Tibial nerve (tissue), 4 donors: ENCODE measurements around the gene DBR1.

Experiments
- EP300 ChIP-seq, 2 donors: sonication (generic); formaldehyde crosslinking; IDR thresholded peaks; one replicate each; pipeline ENCODE4 v1.6.1; 2017; ENCODE audit warnings: antibody characterized with exemption in 2 of 2, mild to moderate bottlenecking in 1 of 2
- POLR2A ChIP-seq, 2 donors: fragments of 450-650 bp; IDR thresholded peaks; one replicate each; pipeline ENCODE4 v1.6.1; 2017; ENCODE audit warnings: antibody characterized with exemption in 2 of 2, mild to moderate bottlenecking in 2 of 2, moderate library complexity in 2 of 2
- TF ChIP-seq, protein P1 (sequence below), 5 experiments: fragments of 200-600 bp in 3 of 5; fragments of 450-650 bp in 2 of 5; sonication (generic) in 3 of 5; IDR thresholded peaks; one replicate each; pipeline ENCODE4 v1.5.1; 2016 to 2019; ENCODE audit warnings: antibody characterized with exemption in 5 of 5, mild to moderate bottlenecking in 3 of 5, moderate library complexity in 2 of 5

DNA sequence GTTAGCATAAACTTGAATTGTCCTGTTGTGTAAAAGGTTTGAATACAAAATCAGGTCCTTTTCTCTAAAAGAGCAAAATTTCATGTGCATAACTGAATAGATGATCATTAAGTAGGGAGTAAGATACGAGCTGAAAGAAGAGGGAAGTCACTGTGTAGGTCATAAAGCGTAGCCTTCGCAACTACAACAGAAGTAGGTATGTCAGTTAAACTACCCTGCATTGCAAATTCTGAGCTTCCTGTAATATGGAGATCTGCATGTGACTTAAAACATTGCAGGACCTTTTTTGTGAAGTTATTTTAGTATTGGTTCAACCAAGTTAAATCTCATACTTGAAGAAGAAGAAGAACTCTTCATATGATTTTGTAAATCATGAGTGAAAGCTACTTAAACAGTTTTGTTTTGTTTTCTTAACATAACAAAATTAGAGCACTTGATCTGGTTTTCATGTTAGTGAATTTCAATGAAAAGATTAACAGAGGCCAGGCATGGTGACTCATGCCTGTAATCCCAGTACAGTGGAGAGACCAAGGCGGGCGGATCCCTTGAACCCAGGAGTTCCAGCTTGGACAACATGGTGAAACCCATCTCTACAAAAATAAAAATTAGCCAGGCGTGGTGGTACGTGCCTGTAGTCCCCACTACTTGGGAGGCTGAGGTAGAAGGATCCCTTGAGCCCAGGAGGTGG is 38.8 kb upstream of the DBR1 start:
- TF ChIP-seq POLR2A (IDR thresholded peaks at IDR 0.05) (no peak), EP300 (IDR thresholded peaks at IDR 0.05) (no peak)
- TF ChIP-seq, protein P1, sequence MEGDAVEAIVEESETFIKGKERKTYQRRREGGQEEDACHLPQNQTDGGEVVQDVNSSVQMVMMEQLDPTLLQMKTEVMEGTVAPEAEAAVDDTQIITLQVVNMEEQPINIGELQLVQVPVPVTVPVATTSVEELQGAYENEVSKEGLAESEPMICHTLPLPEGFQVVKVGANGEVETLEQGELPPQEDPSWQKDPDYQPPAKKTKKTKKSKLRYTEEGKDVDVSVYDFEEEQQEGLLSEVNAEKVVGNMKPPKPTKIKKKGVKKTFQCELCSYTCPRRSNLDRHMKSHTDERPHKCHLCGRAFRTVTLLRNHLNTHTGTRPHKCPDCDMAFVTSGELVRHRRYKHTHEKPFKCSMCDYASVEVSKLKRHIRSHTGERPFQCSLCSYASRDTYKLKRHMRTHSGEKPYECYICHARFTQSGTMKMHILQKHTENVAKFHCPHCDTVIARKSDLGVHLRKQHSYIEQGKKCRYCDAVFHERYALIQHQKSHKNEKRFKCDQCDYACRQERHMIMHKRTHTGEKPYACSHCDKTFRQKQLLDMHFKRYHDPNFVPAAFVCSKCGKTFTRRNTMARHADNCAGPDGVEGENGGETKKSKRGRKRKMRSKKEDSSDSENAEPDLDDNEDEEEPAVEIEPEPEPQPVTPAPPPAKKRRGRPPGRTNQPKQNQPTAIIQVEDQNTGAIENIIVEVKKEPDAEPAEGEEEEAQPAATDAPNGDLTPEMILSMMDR (IDR thresholded peaks at IDR 0.05) = no peak
